ENCODE results near the gene NTRK1. TPM values are rescaled to one million over a fixed set of nuclear protein-coding genes. Genes with fewer than 3 reads are reported as not detected.

The NTRK1 gene
- total and polyA plus RNA-seq, 8 donors: 0.23 to 1.2 (median 0.92) TPM; not detected in 3

- Histone ChIP-seq H3K36me3 (peaks cover 0 to 19% (median 4%) of the 10 kb centered on the region in 4 donors), H3K4me3 (no peak overlapping the region), H3K27ac (no peak overlapping the region), H3K4me1 (peaks cover 4 to 35% (median 25%) of the 10 kb centered on the region in 4 donors), H3K9me3 (no peaks in the 10 kb centered on the region), H3K27me3 (peaks cover 0 to 57% (median 7%) of the 10 kb centered on the region in 3 donors)
- TF ChIP-seq POLR2AphosphoS5 (IDR thresholded peaks at IDR 0.05) (no peak), POLR2A (IDR thresholded peaks at IDR 0.05) (no peak), EP300 (IDR thresholded peaks at IDR 0.05) (no peak), CTCF (IDR thresholded peaks at IDR 0.05) (no peak)
- WGBS, 5 donors: 88 to 96% (median 93%) methylated on average over 9 to 16 of the region's 16 CpGs
- DNase-seq: no peak
- intact Hi-C loops (cut with DNase I; ENCODE audit: low total_unique reads): no loop called here
Measured at GRCh38 chr1:156906206-156906906, 45.7 kb downstream of the NTRK1 start.

GRCh38 chr1:156908541-156908940 is 47.9 kb downstream of the NTRK1 start:
- DNase-seq: no peak
- TF ChIP-seq EP300 (IDR thresholded peaks at IDR 0.05) (no peak), POLR2AphosphoS5 (IDR thresholded peaks at IDR 0.05) (no peak), POLR2A (IDR thresholded peaks at IDR 0.05) (no peak), CTCF (IDR thresholded peaks at IDR 0.05) (no peak)
- WGBS, 5 donors: 49 to 67% (median 57%) methylated on average over 17 to 29 of the region's 29 CpGs
- Histone ChIP-seq H3K4me1 (peaks cover 0 to 32% (median 23%) of the 10 kb centered on the region in 4 donors), H3K27me3 (peaks cover 0 to 63% (median 7%) of the 10 kb centered on the region in 3 donors), H3K27ac (no peak overlapping the region), H3K9me3 (no peaks in the 10 kb centered on the region), H3K36me3 (peaks cover 0 to 34% (median 12%) of the 10 kb centered on the region in 4 donors), H3K4me3 (no peak overlapping the region)
- intact Hi-C loops (cut with DNase I; ENCODE audit: low total_unique reads): no loop called here

- no peak for DNase-seq
- Histone ChIP-seq H3K4me3 (no peak overlapping the region), H3K4me1 (peaks cover 0 to 32% (median 23%) of the 10 kb centered on the region in 4 donors), H3K27ac (no peak overlapping the region), H3K27me3 (peaks cover 0 to 67% (median 7%) of the 10 kb centered on the region in 3 donors), H3K9me3 (no peaks in the 10 kb centered on the region), H3K36me3 (peaks cover 3 to 38% (median 15%) of the 10 kb centered on the region in 4 donors)
- TF ChIP-seq POLR2AphosphoS5 (IDR thresholded peaks at IDR 0.05) (no peak), POLR2A (IDR thresholded peaks at IDR 0.05) (no peak), CTCF (IDR thresholded peaks at IDR 0.05) (no peak), EP300 (IDR thresholded peaks at IDR 0.05) (no peak)
- intact Hi-C loops (cut with DNase I; ENCODE audit: low total_unique reads): no loop called here
- WGBS, 5 donors: 59 to 76% (median 65%) methylated on average over 10 of the region's 10 CpGs
Measured at GRCh38 chr1:156908955-156909354, 48.3 kb downstream of the NTRK1 start.

- H3K4me1 ChIP-seq: peaks cover 0 to 32% (median 23%) of the 10 kb centered on the region in 4 donors
- peaks cover 0 to 72% (median 7%) of the 10 kb centered on the region in 3 donors for H3K27me3 ChIP-seq
- H3K27ac ChIP-seq: no peak overlapping the region
- no peak for DNase-seq
- intact Hi-C loops (cut with DNase I; ENCODE audit: low total_unique reads): no loop called here
- peaks cover 3 to 40% (median 22%) of the 10 kb centered on the region in 4 donors for H3K36me3 ChIP-seq
- TF ChIP-seq POLR2AphosphoS5 (IDR thresholded peaks at IDR 0.05) (no peak), EP300 (IDR thresholded peaks at IDR 0.05) (no peak), CTCF (IDR thresholded peaks at IDR 0.05) (no peak), POLR2A (IDR thresholded peaks at IDR 0.05) (no peak)
- H3K9me3 ChIP-seq: no peaks in the 10 kb centered on the region
- WGBS, 5 donors: 64 to 100% (median 84%) methylated on average over 2 to 5 of the region's 5 CpGs
- H3K4me3 ChIP-seq: no peak overlapping the region
Measured at GRCh38 chr1:156909671-156910070, 49.0 kb downstream of the NTRK1 start.

All from stomach (tissue), 9 donors.